K562 (cell line): ENCODE results near the gene MESP1. TPM values are rescaled to one million over a fixed set of nuclear protein-coding genes. Genes with fewer than 3 reads are reported as not detected.

Experiments used
- ARID1B ChIP-seq: fragments of 450-650 bp; IDR thresholded peaks from 2 replicates; pipeline ENCODE4 v1.6.1; 2016; ENCODE audit warnings: antibody characterized with exemption, mild to moderate bottlenecking, inconsistent platforms
- BCL6 ChIP-seq: fragments of 250-450 bp; sonication (Bioruptor Pico); IDR thresholded peaks from 2 replicates; pipeline ENCODE4 v1.4.0; 2020
- FOXJ3 ChIP-seq: sonication (generic); formaldehyde crosslinking; IDR thresholded peaks from 2 replicates; pipeline ENCODE4 v1.4.0; 2020; ENCODE audit warnings: mild to moderate bottlenecking, missing genetic modification reagents
- HCFC1 ChIP-seq: IDR thresholded peaks from 2 replicates; pipeline ENCODE4 v1.6.1; 2012; ENCODE audit warnings: low read depth, low read length, improper control_type of control experiment
- KHSRP ChIP-seq: fragments of 450-650 bp; IDR thresholded peaks from 2 replicates; pipeline ENCODE4 v1.6.1; 2017
- MYC ChIP-seq, 2 experiments: fragments of 250-450 bp in 1 of 2; sonication (Bioruptor Pico) in 1 of 2; IDR thresholded peaks; 2 replicates each; pipeline versions ENCODE4 v1.5.1 to v1.6.1; 2012 to 2021; ENCODE audit warnings: low read depth in 2 of 2, borderline replicate concordance in 1 of 2, improper control_type of control experiment in 1 of 2, low read length in 1 of 2, mild to moderate bottlenecking in 1 of 2, moderate library complexity in 1 of 2
- PHB ChIP-seq: fragments of 250-450 bp; sonication (Bioruptor Pico); IDR thresholded peaks from 2 replicates; pipeline ENCODE4 v1.5.0; 2021
- PPARD ChIP-seq: fragments of 250-450 bp; sonication (Bioruptor Pico); IDR thresholded peaks from 2 replicates; pipeline ENCODE4 v1.8.0; 2022; ENCODE audit warnings: inconsistent platforms, mild to moderate bottlenecking, moderate library complexity
- RBM34 ChIP-seq: fragments of 200-400 bp; formaldehyde crosslinking; IDR thresholded peaks from 2 replicates; pipeline ENCODE4 v1.6.1; 2018; ENCODE audit warnings: low read length, borderline replicate concordance; ENCODE audit not compliant: insufficient read depth
- SPI1 ChIP-seq: IDR thresholded peaks from 2 replicates; pipeline ENCODE4 v1.6.1; 2011; ENCODE audit warnings: low read depth, low read length, control low read depth, borderline replicate concordance
- TAF7 ChIP-seq: fragments of 450-650 bp; IDR thresholded peaks from 2 replicates; pipeline ENCODE4 v1.6.1; 2016; ENCODE audit warnings: missing genetic modification characterization, missing compliant biosample characterization
- ZNF121 ChIP-seq: sonication (generic); formaldehyde crosslinking; conservative IDR thresholded peaks from 2 replicates; pipeline ENCODE4 v1.8.0; 2022; ENCODE audit warnings: missing genetic modification reagents
- ZNF134 ChIP-seq: fragments of 250-450 bp; sonication (Bioruptor Pico); conservative IDR thresholded peaks from 2 replicates; pipeline ENCODE4 v1.4.0; 2020
- ZNF707 ChIP-seq: fragments of 250-450 bp; sonication (Bioruptor Pico); conservative IDR thresholded peaks from 2 replicates; pipeline ENCODE4 v1.8.0; 2022; ENCODE audit warnings: inconsistent platforms, mild to moderate bottlenecking, moderate library complexity
- ZSCAN29 ChIP-seq: fragments of 450-650 bp; IDR thresholded peaks from 2 replicates; pipeline ENCODE4 v1.6.1; 2017
- polyA plus RNA-seq, 8 experiments: library from polyadenylated mRNA; depleted of rRNA in 4 of 8; stranded (reverse) in 5 of 8; unstranded in 3 of 8; fragments of >200 nt; fragmentation: Nextera tagmentation in 2 of 8; fragmentation: Illumina TruSeq in 1 of 8; extraction: Ambion mirVana in 2 of 8; extraction: Trizol in 1 of 8; gene quantifications; 2 replicates each; pipeline versions ENCODE4 v1.2.1 to v1.2.3, GENCODE V29; 2011 to 2014; ENCODE audit warnings: inconsistent platforms in 1 of 8, missing spikeins in 1 of 8
- total RNA-seq, 7 experiments: library from RNA; depleted of rRNA in 6 of 7; stranded (reverse); fragments of >200 nt in 6 of 7; fragmentation: Illumina TruSeq in 2 of 7; extraction: Trizol in 2 of 7; gene quantifications; 2 replicates each; pipeline versions ENCODE4 v1.2.1 to v1.2.3, GENCODE V29; 2011 to 2021; ENCODE audit warnings: low replicate concordance in 1 of 7
- TF ChIP-seq, protein P1 (sequence below): fragments of 450-650 bp; IDR thresholded peaks from 2 replicates; pipeline ENCODE4 v1.6.1; 2016; ENCODE audit warnings: missing biosample characterization, missing genetic modification characterization
- TF ChIP-seq, protein P2 (sequence below): IDR thresholded peaks from 2 replicates; pipeline ENCODE4 v1.6.1; 2011; ENCODE audit not compliant: insufficient read length; ENCODE audit errors: extremely low read depth
- TF ChIP-seq, protein P3 (sequence below): sonication (generic); formaldehyde crosslinking; IDR thresholded peaks from 2 replicates; pipeline ENCODE4 v1.8.0; 2023; ENCODE audit warnings: missing genetic modification reagents, mild to moderate bottlenecking, borderline replicate concordance
- TF ChIP-seq, protein P4 (sequence below): sonication (generic); formaldehyde crosslinking; IDR thresholded peaks from 2 replicates; pipeline ENCODE4 v1.8.0; 2022; ENCODE audit warnings: missing genetic modification reagents, mild to moderate bottlenecking, borderline replicate concordance

The MESP1 gene
- total and polyA plus RNA-seq, 9 of the 15 experiments (the other 6 are each of a cell fraction or from before 2014, with no cell fraction given) = 0.14 to 1.1 (median 0.36) TPM; not detected in 4

DNA sequence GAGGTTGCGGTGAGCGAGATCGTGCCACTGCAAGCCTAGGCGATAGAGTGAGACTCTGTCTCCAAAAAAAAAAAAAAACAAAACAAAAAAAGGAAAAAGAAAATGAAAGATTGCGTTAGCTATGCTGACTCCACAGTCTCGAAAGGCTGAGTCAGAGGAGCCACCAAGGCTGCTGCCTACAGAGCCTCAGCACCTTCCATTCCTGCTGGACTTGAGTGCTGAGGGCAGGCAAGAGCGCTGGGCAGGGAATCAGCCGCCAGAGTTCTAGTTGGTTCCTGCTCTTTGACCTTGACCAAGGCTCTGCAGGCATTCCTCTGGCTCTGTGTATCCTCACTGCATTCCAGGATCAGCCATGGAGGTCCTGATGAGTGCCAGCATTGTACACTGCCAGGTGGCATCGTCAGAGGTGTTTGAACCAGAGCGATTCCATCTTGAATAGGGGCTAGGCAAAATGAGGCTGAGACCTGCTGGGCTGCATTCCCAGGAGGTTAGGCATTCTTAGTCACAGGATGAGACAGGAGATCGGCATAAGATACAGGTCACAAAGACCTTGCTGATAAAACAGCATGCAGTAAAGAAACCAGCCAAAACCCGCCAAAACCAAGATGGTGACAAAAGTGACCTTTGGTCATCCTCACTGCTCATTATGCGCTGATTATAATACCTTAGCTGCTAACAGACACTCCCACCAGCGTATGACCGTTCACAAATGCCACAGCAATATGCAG, 31.0 kb upstream of the MESP1 start (continued):
- peak; percentile 98 for TF ChIP-seq BCL6 (CRISPR knock-in tag)
- TF ChIP-seq, protein P1, sequence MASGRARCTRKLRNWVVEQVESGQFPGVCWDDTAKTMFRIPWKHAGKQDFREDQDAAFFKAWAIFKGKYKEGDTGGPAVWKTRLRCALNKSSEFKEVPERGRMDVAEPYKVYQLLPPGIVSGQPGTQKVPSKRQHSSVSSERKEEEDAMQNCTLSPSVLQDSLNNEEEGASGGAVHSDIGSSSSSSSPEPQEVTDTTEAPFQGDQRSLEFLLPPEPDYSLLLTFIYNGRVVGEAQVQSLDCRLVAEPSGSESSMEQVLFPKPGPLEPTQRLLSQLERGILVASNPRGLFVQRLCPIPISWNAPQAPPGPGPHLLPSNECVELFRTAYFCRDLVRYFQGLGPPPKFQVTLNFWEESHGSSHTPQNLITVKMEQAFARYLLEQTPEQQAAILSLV = peak; percentile 99
- TF ChIP-seq HCFC1 = no peak
- TF ChIP-seq SPI1 = no peak
- TF ChIP-seq, protein P2, sequence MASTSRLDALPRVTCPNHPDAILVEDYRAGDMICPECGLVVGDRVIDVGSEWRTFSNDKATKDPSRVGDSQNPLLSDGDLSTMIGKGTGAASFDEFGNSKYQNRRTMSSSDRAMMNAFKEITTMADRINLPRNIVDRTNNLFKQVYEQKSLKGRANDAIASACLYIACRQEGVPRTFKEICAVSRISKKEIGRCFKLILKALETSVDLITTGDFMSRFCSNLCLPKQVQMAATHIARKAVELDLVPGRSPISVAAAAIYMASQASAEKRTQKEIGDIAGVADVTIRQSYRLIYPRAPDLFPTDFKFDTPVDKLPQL = no peak
- no peak for TF ChIP-seq ZNF121 (CRISPR knock-in tag)
- no peak for TF ChIP-seq MYC (IDR thresholded peaks at IDR 0.05; ENCODE audit: low read depth, low read length)
- peak; percentile 98; the same call in 1 of the 2 replicates for TF ChIP-seq MYC (CRISPR knock-in tag; IDR thresholded peaks at IDR 0.05; ENCODE audit: borderline replicate concordance, low read depth)
- peak; percentile 91 for TF ChIP-seq ZNF134 (CRISPR knock-in tag)
- TF ChIP-seq ARID1B = peak; percentile 57; the same call in 1 of the 2 replicates
- TF ChIP-seq PHB (CRISPR knock-in tag) = peak; percentile 62; the same call in 1 of the 2 replicates
- no peak for TF ChIP-seq ZSCAN29
- TF ChIP-seq FOXJ3 (CRISPR knock-in tag) = no peak
- TF ChIP-seq KHSRP = no peak
- TF ChIP-seq PPARD (CRISPR knock-in tag) = peak; percentile 66; the same call in 1 of the 2 replicates
- TF ChIP-seq TAF7 = peak; percentile 92
- TF ChIP-seq RBM34 = no peak
- TF ChIP-seq, protein P3, sequence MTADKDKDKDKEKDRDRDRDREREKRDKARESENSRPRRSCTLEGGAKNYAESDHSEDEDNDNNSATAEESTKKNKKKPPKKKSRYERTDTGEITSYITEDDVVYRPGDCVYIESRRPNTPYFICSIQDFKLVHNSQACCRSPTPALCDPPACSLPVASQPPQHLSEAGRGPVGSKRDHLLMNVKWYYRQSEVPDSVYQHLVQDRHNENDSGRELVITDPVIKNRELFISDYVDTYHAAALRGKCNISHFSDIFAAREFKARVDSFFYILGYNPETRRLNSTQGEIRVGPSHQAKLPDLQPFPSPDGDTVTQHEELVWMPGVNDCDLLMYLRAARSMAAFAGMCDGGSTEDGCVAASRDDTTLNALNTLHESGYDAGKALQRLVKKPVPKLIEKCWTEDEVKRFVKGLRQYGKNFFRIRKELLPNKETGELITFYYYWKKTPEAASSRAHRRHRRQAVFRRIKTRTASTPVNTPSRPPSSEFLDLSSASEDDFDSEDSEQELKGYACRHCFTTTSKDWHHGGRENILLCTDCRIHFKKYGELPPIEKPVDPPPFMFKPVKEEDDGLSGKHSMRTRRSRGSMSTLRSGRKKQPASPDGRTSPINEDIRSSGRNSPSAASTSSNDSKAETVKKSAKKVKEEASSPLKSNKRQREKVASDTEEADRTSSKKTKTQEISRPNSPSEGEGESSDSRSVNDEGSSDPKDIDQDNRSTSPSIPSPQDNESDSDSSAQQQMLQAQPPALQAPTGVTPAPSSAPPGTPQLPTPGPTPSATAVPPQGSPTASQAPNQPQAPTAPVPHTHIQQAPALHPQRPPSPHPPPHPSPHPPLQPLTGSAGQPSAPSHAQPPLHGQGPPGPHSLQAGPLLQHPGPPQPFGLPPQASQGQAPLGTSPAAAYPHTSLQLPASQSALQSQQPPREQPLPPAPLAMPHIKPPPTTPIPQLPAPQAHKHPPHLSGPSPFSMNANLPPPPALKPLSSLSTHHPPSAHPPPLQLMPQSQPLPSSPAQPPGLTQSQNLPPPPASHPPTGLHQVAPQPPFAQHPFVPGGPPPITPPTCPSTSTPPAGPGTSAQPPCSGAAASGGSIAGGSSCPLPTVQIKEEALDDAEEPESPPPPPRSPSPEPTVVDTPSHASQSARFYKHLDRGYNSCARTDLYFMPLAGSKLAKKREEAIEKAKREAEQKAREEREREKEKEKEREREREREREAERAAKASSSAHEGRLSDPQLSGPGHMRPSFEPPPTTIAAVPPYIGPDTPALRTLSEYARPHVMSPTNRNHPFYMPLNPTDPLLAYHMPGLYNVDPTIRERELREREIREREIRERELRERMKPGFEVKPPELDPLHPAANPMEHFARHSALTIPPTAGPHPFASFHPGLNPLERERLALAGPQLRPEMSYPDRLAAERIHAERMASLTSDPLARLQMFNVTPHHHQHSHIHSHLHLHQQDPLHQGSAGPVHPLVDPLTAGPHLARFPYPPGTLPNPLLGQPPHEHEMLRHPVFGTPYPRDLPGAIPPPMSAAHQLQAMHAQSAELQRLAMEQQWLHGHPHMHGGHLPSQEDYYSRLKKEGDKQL = no peak
- TF ChIP-seq, protein P4, sequence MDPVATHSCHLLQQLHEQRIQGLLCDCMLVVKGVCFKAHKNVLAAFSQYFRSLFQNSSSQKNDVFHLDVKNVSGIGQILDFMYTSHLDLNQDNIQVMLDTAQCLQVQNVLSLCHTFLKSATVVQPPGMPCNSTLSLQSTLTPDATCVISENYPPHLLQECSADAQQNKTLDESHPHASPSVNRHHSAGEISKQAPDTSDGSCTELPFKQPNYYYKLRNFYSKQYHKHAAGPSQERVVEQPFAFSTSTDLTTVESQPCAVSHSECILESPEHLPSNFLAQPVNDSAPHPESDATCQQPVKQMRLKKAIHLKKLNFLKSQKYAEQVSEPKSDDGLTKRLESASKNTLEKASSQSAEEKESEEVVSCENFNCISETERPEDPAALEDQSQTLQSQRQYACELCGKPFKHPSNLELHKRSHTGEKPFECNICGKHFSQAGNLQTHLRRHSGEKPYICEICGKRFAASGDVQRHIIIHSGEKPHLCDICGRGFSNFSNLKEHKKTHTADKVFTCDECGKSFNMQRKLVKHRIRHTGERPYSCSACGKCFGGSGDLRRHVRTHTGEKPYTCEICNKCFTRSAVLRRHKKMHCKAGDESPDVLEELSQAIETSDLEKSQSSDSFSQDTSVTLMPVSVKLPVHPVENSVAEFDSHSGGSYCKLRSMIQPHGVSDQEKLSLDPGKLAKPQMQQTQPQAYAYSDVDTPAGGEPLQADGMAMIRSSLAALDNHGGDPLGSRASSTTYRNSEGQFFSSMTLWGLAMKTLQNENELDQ (CRISPR knock-in tag) = no peak
- TF ChIP-seq ZNF707 (CRISPR knock-in tag) = peak; percentile 82
